VCaP (cell line): ENCODE data around the gene ZNF511.
A peak's percentile ranks its signal among the peaks of the same experiment; 100 is the strongest.

Source experiments
- H3K27ac ChIP-seq: fragments of 450-650 bp; 2 replicates; pipeline ENCODE4 v1.5.1; 2017
- CTCF ChIP-seq: fragments of 450-650 bp; conservative IDR thresholded peaks from 2 replicates; pipeline ENCODE4 v1.5.1; 2017; ENCODE audit warnings: mild to moderate bottlenecking, moderate library complexity

ZNF511 gene

GRCh38 chr10:133353988-133354605, 45.4 kb downstream of the ZNF511 start:
- no peak overlapping the region for H3K27ac ChIP-seq
- no peak for TF ChIP-seq CTCF

DNA sequence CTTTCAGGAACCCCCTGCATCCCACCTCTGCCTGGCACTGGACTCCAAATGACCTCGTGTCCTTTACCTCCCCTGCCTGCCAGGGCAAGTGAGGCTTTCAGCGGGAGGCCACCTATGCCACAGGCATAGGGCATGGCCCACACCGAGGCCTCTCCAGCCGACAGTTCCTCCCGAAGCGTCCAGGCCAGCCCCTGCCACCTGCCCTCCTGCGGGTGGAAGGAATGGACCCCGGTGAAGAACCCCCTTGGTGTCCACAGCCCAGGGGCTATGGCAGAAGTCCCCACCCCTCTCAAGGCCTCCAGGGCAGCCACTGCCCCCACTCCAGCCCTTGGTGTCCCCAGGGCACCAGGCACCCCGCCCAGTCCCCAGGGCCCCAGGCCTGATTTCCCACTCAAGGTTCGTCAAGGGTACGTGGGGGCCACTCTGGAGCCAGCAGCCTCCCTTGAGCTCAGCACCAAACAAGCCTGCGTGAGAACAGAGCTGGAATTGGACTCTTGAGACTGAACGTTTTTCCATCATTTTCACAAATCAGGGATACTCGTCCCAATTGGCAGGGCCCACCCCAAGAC, 46.0 kb downstream of the ZNF511 start:
- no peak for TF ChIP-seq CTCF
- H3K27ac ChIP-seq = no peak overlapping the region

DNA sequence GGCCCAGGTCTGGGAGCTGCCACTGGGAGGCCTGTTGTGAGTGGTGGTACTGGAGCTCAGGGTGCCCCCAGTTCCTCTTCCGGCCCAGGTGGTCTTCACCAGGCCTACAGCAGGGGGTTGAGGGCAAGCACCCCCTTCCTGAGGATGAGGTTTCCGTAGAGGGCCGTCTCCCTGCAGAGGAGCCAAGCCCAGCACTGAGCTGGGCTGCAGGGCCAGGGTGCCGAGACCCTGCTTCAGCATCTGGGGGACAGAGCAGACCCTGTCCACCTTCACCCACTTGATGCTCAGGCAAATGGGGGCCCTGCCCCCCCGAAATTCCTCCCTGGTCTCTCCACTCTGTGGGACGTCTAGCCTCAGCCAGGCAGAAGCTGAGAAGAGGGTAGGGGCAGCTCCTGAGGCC, 46.6 kb downstream of the ZNF511 start:
- no peak for TF ChIP-seq CTCF
- H3K27ac ChIP-seq = no peak overlapping the region

DNA sequence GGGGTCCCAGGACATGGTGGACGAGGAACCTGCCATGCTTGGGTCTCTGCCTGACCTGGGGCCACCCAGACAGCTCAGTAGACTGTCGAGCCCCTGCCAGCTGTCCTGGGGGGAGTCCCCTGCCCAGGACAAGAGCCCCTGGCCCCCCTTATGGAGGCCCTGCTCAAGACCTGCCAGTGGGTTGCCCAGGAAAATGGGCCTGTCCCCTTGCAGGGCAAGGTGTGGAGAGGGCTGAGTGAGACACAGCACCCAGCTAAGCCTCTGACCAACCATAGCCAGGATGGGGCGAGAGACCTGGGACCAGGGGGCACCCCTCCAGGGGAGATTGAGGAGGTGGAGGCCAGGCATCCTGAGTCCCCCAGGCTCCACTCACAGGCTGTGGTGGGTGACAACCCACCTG, 47.3 kb downstream of the ZNF511 start:
- TF ChIP-seq CTCF = no peak
- H3K27ac ChIP-seq = no peak overlapping the region

DNA sequence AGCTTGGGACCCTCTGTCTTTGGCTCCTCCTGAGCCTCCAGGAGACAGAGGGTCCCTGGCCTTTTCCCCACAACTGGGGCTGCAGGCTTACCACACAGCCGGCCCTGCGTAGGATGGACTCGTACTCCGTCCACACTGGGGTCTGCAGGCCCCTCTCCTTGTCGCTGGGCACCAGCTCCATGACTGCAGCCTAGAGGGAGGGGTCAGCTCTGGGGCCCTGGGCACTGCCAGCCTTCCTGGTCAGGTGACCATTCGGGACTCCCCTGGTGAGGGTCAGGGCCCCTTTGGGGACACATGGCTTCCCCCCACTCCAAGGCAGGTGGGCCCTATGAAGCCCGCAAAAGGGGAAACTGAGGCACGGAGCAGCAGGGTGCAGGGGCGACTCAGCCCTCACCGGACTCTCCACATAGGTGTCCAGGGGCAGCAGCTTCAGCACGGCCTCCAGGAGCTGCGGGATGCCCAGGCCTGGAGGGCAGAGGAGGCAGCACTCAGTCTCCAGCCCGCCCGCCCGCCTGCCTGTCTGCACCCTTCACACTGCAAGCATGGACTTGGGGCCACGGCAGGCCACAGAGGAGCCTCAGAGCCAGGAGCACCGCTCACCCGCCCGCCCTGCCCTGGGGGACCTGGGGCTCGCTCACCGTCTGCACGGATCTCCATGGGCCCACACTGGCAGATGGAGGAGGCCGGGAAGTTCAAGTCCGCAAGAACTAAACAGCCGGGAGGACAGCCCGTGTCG, 48.0 kb downstream of the ZNF511 start:
- TF ChIP-seq CTCF = no peak
- H3K27ac ChIP-seq = no peak overlapping the region

DNA sequence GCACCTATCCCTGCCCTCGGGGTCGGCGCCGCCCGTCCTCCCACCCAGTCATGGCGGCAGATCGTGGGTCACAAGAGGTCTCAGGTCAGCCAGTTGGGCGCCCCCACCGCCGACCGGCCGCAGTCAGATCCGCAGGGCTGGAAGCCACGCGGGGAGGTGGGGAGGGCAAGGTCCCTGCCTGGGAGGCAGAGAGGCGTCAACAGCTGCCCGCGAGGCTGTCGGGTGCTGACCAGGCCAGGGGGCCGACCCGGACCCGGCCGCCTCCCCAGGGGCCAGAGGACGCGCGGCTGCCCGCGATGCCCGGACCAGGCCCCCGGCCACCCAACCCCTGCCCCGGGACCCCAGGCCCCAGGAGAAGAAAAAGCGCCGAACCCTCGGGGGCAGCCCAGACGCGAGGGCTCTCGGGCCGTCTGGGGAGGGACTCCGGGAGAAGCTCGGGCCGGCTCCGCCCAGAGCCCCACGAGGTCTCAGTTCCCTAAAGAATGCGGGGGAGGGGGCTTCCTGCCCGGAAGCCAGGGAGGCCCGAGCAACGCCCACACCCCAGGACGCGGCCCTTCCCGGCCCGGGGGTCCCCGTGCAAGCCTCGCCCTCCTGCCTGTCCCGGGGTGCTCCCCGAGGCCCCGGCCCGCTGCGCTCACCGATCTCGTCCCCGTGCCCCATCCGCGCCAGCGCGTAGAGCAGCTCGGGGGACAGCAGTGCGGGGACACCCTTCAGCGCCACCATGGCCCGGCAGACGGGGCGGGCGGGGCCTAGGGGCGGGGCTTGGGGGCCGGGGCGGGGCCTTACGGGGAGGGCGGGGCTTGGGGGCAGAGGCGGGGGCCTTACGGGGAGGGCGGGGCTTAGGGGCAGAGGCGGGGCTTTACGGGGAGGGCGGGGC, 48.8 kb downstream of the ZNF511 start, which contains the start of gene FUOM:
Gene FUOM (minus strand): TSS at position 735 of the 877 bp plus-strand sequence. CDS start 12 bp downstream, at position 723.
- no peak for TF ChIP-seq CTCF
- H3K27ac ChIP-seq = peak within 1 kb of the TSS; percentile 71; the same call in 1 of the 2 replicates
